Measurements from ENCODE around the gene ZNF497.

ZNF497 gene

DNA sequence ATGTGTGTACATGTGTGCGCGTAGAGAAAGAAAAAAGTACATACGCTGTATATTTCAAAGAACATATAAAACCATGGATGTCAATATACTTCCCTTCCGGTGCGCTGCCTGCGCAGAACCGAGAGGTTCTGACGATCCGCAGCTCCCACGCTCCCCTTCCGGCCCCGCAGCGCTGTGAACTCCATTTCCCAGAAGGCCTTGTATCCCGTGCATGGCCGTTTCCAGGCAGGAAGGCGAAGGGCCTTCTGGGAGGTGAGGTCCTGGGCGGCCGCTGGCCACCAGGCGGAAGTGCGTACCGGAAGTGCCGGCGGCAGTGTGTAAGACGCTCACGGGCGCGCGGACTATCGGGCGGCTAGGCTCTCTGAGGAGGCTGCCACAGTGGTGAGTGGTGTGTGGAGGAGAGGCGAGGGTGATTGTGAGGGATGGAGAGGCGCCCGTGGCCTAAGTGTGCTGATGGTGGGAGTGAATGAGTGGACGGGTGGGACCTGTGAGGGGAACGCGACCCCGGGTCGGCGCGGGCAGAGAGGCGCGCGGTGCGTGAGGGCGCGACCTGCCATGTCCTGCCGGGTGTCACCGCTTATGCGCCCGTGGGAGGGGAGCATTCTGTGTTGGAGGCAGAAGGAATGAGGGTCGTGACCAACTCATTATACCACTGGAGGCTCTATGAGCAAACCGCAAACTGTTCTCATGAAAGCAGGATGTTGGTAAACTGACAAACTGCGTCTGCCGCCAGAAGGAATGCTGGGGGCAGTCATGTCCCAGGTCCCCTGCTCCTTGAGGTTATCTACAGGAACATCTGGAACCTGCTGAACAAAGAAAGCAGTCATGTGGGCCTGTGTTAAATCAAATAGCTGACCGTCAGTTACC lies 57.3 kb downstream of the ZNF497 start, which contains the start of gene ERVK3-1:
TSS of gene ERVK3-1 (plus strand) at position 313 of the 867 bp plus-strand sequence. CDS start 6,792 bp downstream, outside the sequence.
- peak; percentile 98 for DNase-seq

DNA sequence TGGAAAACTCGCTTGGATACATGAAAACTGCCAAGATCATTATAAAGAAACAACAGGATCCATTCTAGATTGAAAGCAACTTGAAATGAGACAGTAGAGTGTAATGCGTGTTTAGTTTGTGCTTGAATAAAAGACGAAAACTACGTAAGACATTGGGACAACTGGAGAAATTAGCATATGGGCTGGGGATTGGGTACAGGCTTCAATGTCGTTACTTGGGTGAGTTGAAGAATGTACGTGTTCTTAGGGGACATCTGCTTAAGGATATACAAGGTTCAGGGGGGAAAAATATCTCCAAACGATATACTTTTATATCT lies 57.8 kb downstream of the ZNF497 start:
- no peak for DNase-seq
